IMR-90 (cell line): ENCODE results near the gene TTC23. TPM values are rescaled to one million over a fixed set of nuclear protein-coding genes. Genes with fewer than 3 reads are reported as not detected.

Experiments
- ATAC-seq: fragments of 200-7000 bp; cut with Tn5 transposase; 2 replicates; pipeline ENCODE4 v1.9.1; 2020; ENCODE audit warnings: low read depth, mild to moderate bottlenecking, moderate library complexity
- BruUV-seq: library from RNA; stranded (reverse); fragments of 400-500 nt; replicated peaks from 2 replicates; lab custom pipeline; 2021; lab: Mats Ljungman, UMichigan
- CTCF ChIA-PET: fragments of 300-600 bp; formaldehyde crosslinking; extraction: SDS; loops from one replicate; lab custom pipeline; 2021; ENCODE audit warnings: antibody characterized with exemption; lab: Yijun Ruan, JAX
- POLR2A ChIA-PET: fragments of 300-600 bp; sonication (Branson Sonifier 250); formaldehyde crosslinking; loops from one replicate; lab custom pipeline; 2022; ENCODE audit warnings: antibody characterized with exemption; ENCODE audit not compliant: unreplicated experiment; lab: Charles Lee
- DNase-seq: peaks from one replicate; pipeline ENCODE4 v3.0.0; 2013
- H2AFZ ChIP-seq: replicated peaks from 2 replicates; pipeline ENCODE3; 2013; ENCODE audit warnings: low read length, mild to moderate bottlenecking; ENCODE audit not compliant: poor library complexity
- H2AK5ac ChIP-seq: 2 replicates; pipeline ENCODE4 v1.6.1; 2013; ENCODE audit warnings: low read depth, low read length, inconsistent platforms
- H2AK9ac ChIP-seq: replicated peaks from 2 replicates; pipeline ENCODE3; 2013; ENCODE audit warnings: mild to moderate bottlenecking, low read depth, low read length, moderate library complexity; ENCODE audit not compliant: poor library complexity
- H2BK120ac ChIP-seq: 2 replicates; pipeline ENCODE4 v1.6.1; 2013; ENCODE audit warnings: low read depth, low read length, inconsistent platforms
- H2BK15ac ChIP-seq: 3 replicates; pipeline ENCODE4 v1.6.1; 2013; ENCODE audit warnings: low read depth, low read length, inconsistent platforms
- H2BK20ac ChIP-seq: 2 replicates; pipeline ENCODE4 v1.6.1; 2013; ENCODE audit warnings: low read depth, mild to moderate bottlenecking, inconsistent platforms, low read length, moderate library complexity
- H2BK5ac ChIP-seq: 2 replicates; pipeline ENCODE4 v1.6.1; 2013; ENCODE audit warnings: mild to moderate bottlenecking, low read depth, low read length, inconsistent platforms; ENCODE audit not compliant: poor library complexity, severe bottlenecking
- H3K14ac ChIP-seq: replicated peaks from 2 replicates; pipeline ENCODE4 v1.6.1; 2013; ENCODE audit warnings: low read depth, low read length, inconsistent platforms
- H3K18ac ChIP-seq: 2 replicates; pipeline ENCODE4 v1.6.1; 2013; ENCODE audit warnings: low read depth, low read length, control low read depth
- H3K23ac ChIP-seq: 2 replicates; pipeline ENCODE4 v1.6.1; 2013; ENCODE audit warnings: low read depth, low read length, inconsistent platforms
- H3K27ac ChIP-seq: 2 replicates; pipeline ENCODE4 v1.5.1; 2013; ENCODE audit warnings: mild to moderate bottlenecking, control low read depth, low read length; ENCODE audit not compliant: insufficient read depth
- H3K27me3 ChIP-seq: 2 replicates; pipeline ENCODE4 v1.6.1; 2013; ENCODE audit warnings: low read length; ENCODE audit not compliant: control insufficient read depth, insufficient read depth
- H3K36me3 ChIP-seq: 2 replicates; pipeline ENCODE4 v1.6.1; 2013; ENCODE audit warnings: low read length, mixed read lengths; ENCODE audit not compliant: control insufficient read depth, insufficient read depth
- H3K4ac ChIP-seq: 2 replicates; pipeline ENCODE4 v1.6.1; 2013; ENCODE audit warnings: low read depth, low read length, inconsistent platforms
- H3K4me1 ChIP-seq: 2 replicates; pipeline ENCODE4 v1.6.1; 2013; ENCODE audit warnings: low read length, mixed read lengths; ENCODE audit not compliant: control insufficient read depth, insufficient read depth
- H3K4me2 ChIP-seq: 2 replicates; pipeline ENCODE4 v1.6.1; 2013; ENCODE audit warnings: low read depth, mild to moderate bottlenecking, control low read depth, low read length, moderate library complexity
- H3K4me3 ChIP-seq: 2 replicates; pipeline ENCODE4 v1.5.1; 2013; ENCODE audit warnings: low read depth, mild to moderate bottlenecking, control low read depth, low read length, moderate library complexity; ENCODE audit not compliant: insufficient read depth
- H3K56ac ChIP-seq: 2 replicates; pipeline ENCODE4 v1.6.1; 2013; ENCODE audit warnings: low read length, inconsistent platforms; ENCODE audit not compliant: insufficient read depth; ENCODE audit errors: extremely low read depth
- H3K79me1 ChIP-seq, 2 experiments: 2 replicates each; pipeline ENCODE4 v1.6.1; 2013; ENCODE audit warnings: low read length in 2 of 2, inconsistent platforms in 1 of 2, low read depth in 1 of 2
- H3K9ac ChIP-seq: 2 replicates; pipeline ENCODE4 v1.6.1; 2013; ENCODE audit warnings: low read depth, low read length, control low read depth
- H3K9me1 ChIP-seq: 2 replicates; pipeline ENCODE4 v1.6.1; 2013; ENCODE audit warnings: low read length, inconsistent platforms; ENCODE audit not compliant: insufficient read depth
- H3K9me3 ChIP-seq: 2 replicates; pipeline ENCODE4 v1.6.1; 2013; ENCODE audit warnings: low read length; ENCODE audit not compliant: control insufficient read depth, insufficient read depth
- H4K20me1 ChIP-seq: 2 replicates; pipeline ENCODE4 v1.6.1; 2013; ENCODE audit warnings: low read length, inconsistent platforms; ENCODE audit not compliant: insufficient read depth
- H4K5ac ChIP-seq: 2 replicates; pipeline ENCODE4 v1.6.1; 2013; ENCODE audit warnings: mild to moderate bottlenecking, low read depth, low read length, control low read depth
- H4K8ac ChIP-seq, 2 experiments: 2 replicates each; pipeline ENCODE4 v1.6.1; 2013; ENCODE audit warnings: low read depth in 2 of 2, low read length in 2 of 2, control low read depth in 1 of 2, inconsistent platforms in 1 of 2
- H4K91ac ChIP-seq: 2 replicates; pipeline ENCODE4 v1.6.1; 2013; ENCODE audit warnings: low read depth, low read length, inconsistent platforms; ENCODE audit not compliant: insufficient read depth
- CHD1 ChIP-seq: IDR thresholded peaks from 2 replicates; pipeline ENCODE4 v1.6.1; 2012; ENCODE audit warnings: low read depth, low read length, improper control_type of control experiment
- MAFK ChIP-seq: IDR thresholded peaks from 2 replicates; pipeline ENCODE4 v1.6.1; 2012; ENCODE audit warnings: low read depth, low read length, improper control_type of control experiment
- MXI1 ChIP-seq: IDR thresholded peaks from 2 replicates; pipeline ENCODE4 v1.6.1; 2012; ENCODE audit warnings: low read depth, mild to moderate bottlenecking, low read length, moderate library complexity, borderline replicate concordance
- SMC3 ChIP-seq: fragments of 150-350 bp; IDR thresholded peaks from 2 replicates; pipeline ENCODE4 v1.6.1; 2016; ENCODE audit warnings: low read depth, mild to moderate bottlenecking, antibody characterized with exemption, low read length, moderate library complexity
- WGBS, 2 experiments: methylation state at CpG; one replicate each; pipeline versions ENCODE4 v1.1.5 to v1.1.7; 2013; ENCODE audit warnings: missing lambda C conversion rate in 2 of 2; ENCODE audit not compliant: insufficient read length in 1 of 2; ENCODE audit errors: extremely low coverage in 2 of 2; 5-methylcytosine and 5-hydroxymethylcytosine counted together
- dilution Hi-C: fragments of 300-500 bp; cut with HindIII; formaldehyde crosslinking; loops from one replicate; pipeline ENCODE4 v1.14.3; 2018; ENCODE audit warnings: low sequenced_read_pairs; ENCODE audit not compliant: unreplicated experiment
- in situ Hi-C: fragments of 300-500 bp; cut with MboI; formaldehyde crosslinking; loops from 3 replicates; pipeline ENCODE4 v1.14.3; 2019; ENCODE audit warnings: low sequenced_read_pairs, inconsistent platforms, mixed read lengths
- intact Hi-C: fragments of 100-400 bp; cut with micrococcal nuclease; formaldehyde crosslinking; loops from 2 replicates; pipeline ENCODE4 v1.10.0; 2022
- polyA plus RNA-seq, 3 experiments: library from polyadenylated mRNA; depleted of rRNA; stranded (reverse); fragments of >200 nt; gene quantifications; 2 replicates each; pipeline ENCODE4 v1.2.3, GENCODE V29; 2012; ENCODE audit warnings: low replicate concordance in 1 of 3
- total RNA-seq: library from RNA; depleted of rRNA; stranded (reverse); fragments of >200 nt; gene quantifications from 2 replicates; pipeline ENCODE4 v1.2.3, GENCODE V29; 2012

TTC23 gene
- total and polyA plus RNA-seq, 2 of the 4 experiments (the other 2 are of a cell fraction), result 7.8 to 29.8 TPM

- peak overlapping the region; percentile 64; the same call in 1 of the 2 replicates for H3K4ac ChIP-seq
- intact Hi-C loops, result no loop called here
Observed at GRCh38 chr15:99158626-99159412, 90.6 kb downstream of the TTC23 start.

More at GRCh38 chr15:99158626-99159412, 90.6 kb downstream of the TTC23 start:
- no peak overlapping the region for H3K56ac ChIP-seq
- H2BK15ac ChIP-seq, result no peak overlapping the region
- no peaks in the 10 kb centered on the region for H3K27me3 ChIP-seq
- H2AK9ac ChIP-seq, result no peak overlapping the region
- WGBS, 2 experiments, result 100% methylated on average over 1 of the region's 6 CpGs; no CpG with 5 or more reads in 1 of the 2 experiments
- peaks cover 23% of the 10 kb centered on the region; the same call in 1 of the 2 replicates for H3K9me1 ChIP-seq
- H3K79me1 ChIP-seq, result peaks cover 0 to 16% of the 10 kb centered on the region in 2 experiments; a peak in 1 of 4 replicates
- H3K36me3 ChIP-seq, result peaks cover 9% of the 10 kb centered on the region
- no TSS peak for BruUV-seq
- CTCF ChIA-PET, result interaction anchor here (1.5 kb wide), 1 partner anchor 58 kb away, joined by 4 read pairs; no protein-coding TSS in a partner anchor
- H3K4me1 ChIP-seq, result peaks cover 14% of the 10 kb centered on the region
- no peak overlapping the region for H3K23ac ChIP-seq
- H2BK120ac ChIP-seq, result no peak overlapping the region
- no peak overlapping the region for H3K4me2 ChIP-seq
- TF ChIP-seq MAFK (peak; percentile 67), SMC3 (no peak), CHD1 (no peak), MXI1 (no peak)
- DNase-seq (no peak), ATAC-seq (no peak)
- H2BK5ac ChIP-seq, result no peak overlapping the region
- H3K9me3 ChIP-seq, result no peaks in the 10 kb centered on the region
- H4K8ac ChIP-seq, result peak overlapping the region in 1 of 2 experiments; percentile 43; a peak in 1 of 4 replicates
- H2AFZ ChIP-seq, result no peak overlapping the region
- no peak overlapping the region for H3K9ac ChIP-seq
- no peak overlapping the region for H3K14ac ChIP-seq
- no peak overlapping the region for H3K4me3 ChIP-seq
- no peaks in the 10 kb centered on the region for H4K20me1 ChIP-seq
- no peak overlapping the region for H3K27ac ChIP-seq
- no peak overlapping the region for H4K5ac ChIP-seq
- POLR2A ChIA-PET, result interaction anchor here (0.5 kb wide), 1 partner anchor 12 kb away, joined by 3 read pairs; no protein-coding TSS in a partner anchor
- dilution Hi-C loops, result no loop called here
- peak overlapping the region; percentile 37; the same call in 1 of the 2 replicates for H2AK5ac ChIP-seq
- in situ Hi-C loops, result no loop called here
- H2BK20ac ChIP-seq, result no peak overlapping the region
- no peak overlapping the region for H3K18ac ChIP-seq
- H4K91ac ChIP-seq, result no peak overlapping the region
